A549 treated with DMSO at 1 μM for 4 hours (cell line): ENCODE measurements around the gene CARD6. TPM values are rescaled to one million over a fixed set of nuclear protein-coding genes. Genes with fewer than 3 reads are reported as not detected.

Experiments used
- total RNA-seq: library from RNA; stranded (reverse); fragments of 200-300 nt; extraction: Qiagen RNA extraction; gene quantifications from 5 replicates; pipeline ENCODE4 v1.2.3, GENCODE V29; 2022; ENCODE audit warnings: low read depth

CARD6 gene, protein sequence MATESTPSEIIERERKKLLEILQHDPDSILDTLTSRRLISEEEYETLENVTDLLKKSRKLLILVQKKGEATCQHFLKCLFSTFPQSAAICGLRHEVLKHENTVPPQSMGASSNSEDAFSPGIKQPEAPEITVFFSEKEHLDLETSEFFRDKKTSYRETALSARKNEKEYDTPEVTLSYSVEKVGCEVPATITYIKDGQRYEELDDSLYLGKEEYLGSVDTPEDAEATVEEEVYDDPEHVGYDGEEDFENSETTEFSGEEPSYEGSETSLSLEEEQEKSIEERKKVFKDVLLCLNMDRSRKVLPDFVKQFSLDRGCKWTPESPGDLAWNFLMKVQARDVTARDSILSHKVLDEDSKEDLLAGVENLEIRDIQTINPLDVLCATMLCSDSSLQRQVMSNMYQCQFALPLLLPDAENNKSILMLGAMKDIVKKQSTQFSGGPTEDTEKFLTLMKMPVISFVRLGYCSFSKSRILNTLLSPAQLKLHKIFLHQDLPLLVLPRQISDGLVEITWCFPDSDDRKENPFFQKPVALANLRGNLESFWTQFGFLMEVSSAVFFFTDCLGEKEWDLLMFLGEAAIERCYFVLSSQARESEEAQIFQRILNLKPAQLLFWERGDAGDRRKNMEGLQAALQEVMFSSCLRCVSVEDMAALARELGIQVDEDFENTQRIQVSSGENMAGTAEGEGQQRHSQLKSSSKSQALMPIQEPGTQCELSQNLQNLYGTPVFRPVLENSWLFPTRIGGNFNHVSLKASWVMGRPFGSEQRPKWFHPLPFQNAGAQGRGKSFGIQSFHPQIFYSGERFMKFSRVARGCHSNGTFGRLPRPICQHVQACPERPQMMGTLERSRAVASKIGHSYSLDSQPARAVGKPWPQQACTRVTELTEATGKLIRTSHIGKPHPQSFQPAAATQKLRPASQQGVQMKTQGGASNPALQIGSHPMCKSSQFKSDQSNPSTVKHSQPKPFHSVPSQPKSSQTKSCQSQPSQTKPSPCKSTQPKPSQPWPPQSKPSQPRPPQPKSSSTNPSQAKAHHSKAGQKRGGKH
- total RNA-seq = 4.2 to 6.0 TPM (median 4.5 TPM) in 5 replicates

DNA sequence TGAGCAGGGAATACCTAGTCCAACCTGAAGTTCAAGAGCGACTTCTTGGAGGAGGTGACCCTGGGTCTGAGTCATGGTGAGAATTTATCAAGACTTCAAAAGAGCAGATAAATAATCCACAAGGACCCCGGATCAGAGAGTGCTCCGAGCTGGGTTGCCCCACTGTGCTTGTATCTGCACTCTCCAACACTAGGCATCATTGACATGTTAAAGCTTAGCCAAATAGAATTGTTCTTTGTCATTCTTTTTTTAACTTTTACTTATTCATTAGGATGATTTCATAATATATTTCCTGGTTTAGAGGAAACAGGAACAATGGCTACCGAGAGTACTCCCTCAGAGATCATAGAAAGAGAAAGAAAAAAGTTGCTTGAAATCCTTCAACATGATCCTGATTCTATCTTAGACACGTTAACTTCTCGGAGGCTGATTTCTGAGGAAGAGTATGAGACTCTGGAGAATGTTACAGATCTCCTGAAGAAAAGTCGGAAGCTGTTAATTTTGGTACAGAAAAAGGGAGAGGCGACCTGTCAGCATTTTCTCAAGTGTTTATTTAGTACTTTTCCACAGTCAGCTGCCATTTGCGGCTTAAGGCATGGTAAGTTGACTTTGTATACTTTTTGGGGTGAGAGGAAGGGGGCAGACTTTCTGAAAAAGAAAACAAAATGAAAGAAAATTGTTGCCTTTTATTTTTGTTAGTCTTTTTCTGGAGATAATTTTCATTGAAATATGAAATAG, at the start of gene CARD6:
Gene CARD6, plus strand, starts transcription at position 300 of the 738 bp plus-strand sequence. Its CDS starts 16 bp downstream, at position 316.

DNA sequence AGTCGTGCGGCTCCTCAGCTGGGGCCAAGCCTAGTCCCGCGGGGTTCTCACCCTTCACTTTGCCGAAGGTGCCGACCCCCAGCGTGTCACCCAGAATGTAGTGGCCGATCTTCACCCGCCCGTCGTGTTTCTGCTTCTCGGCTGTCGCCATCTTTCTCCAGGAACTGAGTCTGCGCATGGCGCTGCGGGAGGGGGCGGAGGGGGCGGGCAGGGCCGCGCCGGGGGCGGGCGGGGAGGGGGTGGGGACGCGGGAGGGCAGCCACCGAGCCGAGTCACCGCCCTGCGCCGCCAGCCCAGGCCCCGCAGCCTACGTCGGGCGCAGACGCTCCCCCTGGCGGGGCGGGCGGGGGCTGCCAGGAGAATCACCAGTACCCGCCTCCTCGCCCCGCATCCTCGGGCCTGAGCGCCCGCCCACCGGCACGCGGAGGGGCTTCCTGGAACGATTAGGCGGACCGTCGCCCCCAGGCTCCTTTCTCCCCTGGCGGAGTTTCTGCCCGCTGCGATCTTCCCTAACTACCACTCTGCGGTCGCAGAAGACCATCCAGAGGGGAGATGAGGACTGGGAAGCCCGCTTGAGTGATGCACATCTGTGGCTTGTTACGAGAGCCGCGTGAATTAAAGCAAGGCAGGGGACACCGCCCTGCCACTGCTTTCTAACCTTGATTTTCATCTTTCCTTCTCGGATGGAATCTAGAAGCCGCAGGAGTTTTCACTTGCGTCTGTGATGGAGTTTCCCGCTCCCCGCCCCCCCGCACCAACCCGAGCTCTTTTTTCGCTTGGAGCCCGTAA, 43.0 kb upstream of the CARD6 start, which contains the start of gene PRKAA1:
Gene PRKAA1, minus strand, starts transcription at position 363 of the 789 bp plus-strand sequence. Its CDS starts 185 bp downstream, at position 178.

DNA sequence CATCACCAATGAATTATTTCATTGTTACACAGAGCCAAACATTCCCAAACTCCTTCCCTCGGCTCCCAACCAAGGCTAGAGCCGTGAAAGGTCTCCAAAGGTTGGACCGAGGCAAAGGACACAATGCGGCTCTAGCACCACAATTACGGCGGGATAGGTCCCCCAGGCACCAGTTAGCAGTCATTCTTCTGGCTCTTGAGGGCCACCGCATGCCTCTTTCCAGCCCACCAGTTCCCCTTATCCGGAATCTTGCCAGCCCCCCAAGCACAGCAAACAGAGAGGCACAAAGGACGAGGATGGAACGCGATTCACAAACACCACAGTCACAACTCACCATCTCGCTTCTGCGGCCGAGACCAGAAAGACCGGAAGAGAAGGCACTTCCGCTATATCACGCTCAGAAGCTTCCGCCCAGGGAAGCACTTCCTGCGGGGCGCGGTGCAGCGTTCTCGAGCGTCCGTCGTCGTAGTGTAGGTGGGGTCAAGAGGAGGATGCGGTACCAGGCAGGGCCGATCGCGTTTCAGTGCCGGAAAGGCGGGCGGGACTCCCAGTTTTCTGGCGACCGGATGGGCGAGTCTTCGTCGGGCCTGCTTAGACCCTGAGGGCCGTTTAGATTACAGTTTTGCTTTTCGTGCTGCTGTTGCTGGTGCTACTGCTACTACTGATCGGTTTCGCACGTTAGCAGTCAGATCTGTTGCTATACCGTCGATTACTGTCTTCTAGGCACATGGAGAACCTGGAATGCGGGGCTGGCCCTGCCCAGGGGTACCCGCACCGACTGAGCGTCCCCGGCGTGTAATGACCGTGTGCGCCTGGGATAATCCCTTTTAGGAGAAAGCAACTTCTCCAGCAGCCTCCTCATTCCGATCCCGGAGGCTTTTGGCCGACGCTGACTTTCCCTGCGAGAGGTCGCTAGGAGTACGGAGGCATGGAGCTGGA, 6.0 kb upstream of the CARD6 start, which contains the start of gene RPL37:
Gene RPL37, minus strand, starts transcription at position 374 of the 939 bp plus-strand sequence. Its CDS starts 37 bp downstream, at position 337.

DNA sequence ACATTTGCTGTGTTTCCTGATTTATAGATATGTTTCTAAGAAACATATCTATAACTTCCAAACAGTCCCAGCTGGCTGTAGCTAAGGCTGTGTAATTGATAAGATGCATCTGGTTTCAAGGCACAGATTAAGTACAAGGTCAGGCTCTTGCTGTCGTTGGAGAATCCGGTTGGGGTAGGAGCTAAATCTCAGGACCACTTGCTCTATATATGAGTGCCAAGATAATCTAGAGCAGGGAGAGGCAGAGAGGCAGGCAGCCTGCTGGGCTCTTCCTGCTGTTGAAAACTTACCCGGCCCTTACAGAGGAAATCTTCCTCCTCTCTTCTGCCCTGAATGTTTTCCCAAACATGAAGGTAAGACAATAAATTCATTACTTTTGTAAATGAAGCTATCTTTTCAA, 68.1 kb downstream of the CARD6 start, which contains the start of gene C7:
Gene C7, plus strand, starts transcription at position 234 of the 400 bp plus-strand sequence. Its CDS starts 114 bp downstream, at position 348.

Other genes starting within 250 kb of the CARD6 start
- 0.69 to 0.94 TPM (median 0.80 TPM) in 5 replicates for gene PTGER4, start 161.5 kb upstream of the CARD6 start, total RNA-seq
- gene TTC33, start 85.4 kb upstream of the CARD6 start, total RNA-seq = 9.3 to 13.3 TPM (median 12.2 TPM) in 5 replicates
- gene PRKAA1, start 43.0 kb upstream of the CARD6 start, total RNA-seq = 33.2 to 64.0 TPM (median 48.0 TPM) in 5 replicates
- 2,575 to 3,163 TPM (median 2,618 TPM) in 5 replicates for gene RPL37, start 6.1 kb upstream of the CARD6 start, total RNA-seq
- gene C7, start 68.1 kb downstream of the CARD6 start, total RNA-seq = not detected in 5 replicates
- gene MROH2B, start 230.0 kb downstream of the CARD6 start, total RNA-seq = not detected in 5 replicates